Measurements from ENCODE around the gene TRIM62.

- TF ChIP-seq CTCF (IDR thresholded peaks at IDR 0.05) (no peak), POLR2A (IDR thresholded peaks at IDR 0.05) (no peak)
Observed at GRCh38 chr1:33195556-33195955, 13.7 kb upstream of the TRIM62 start.
